Femur (tissue), 1 donor: ENCODE measurements around the gene MROH2A.
"Not testable (repeated sequence)": the region's sequence is repeated elsewhere in the genome, so short reads cannot be mapped to it uniquely, and the experiment has no call there.

Experiments
- DNase-seq: peaks from one replicate; pipeline ENCODE4 v3.0.0-alpha.2; 2017

Gene MROH2A

GRCh38 chr2:233778030-233778429 is at the start of gene MROH2A:
Gene MROH2A, plus strand, starts transcription at chr2:233778330. Its CDS starts 1,029 bp downstream, at chr2:233779359.
- no peak for DNase-seq

GRCh38 chr2:233728723-233729301 is 49.3 kb upstream of the MROH2A start, which contains the start of gene UGT1A3:
Gene UGT1A3, plus strand, starts transcription at chr2:233729042. Its CDS starts 85 bp downstream, at chr2:233729127.
- no peak for DNase-seq

GRCh38 chr2:233736868-233737653 is 41.1 kb upstream of the MROH2A start:
- not testable (repeated sequence) for DNase-seq

- DNase-seq: no peak
Measured at GRCh38 chr2:233740870-233741269, 37.3 kb upstream of the MROH2A start.

GRCh38 chr2:233743464-233744259 is 34.5 kb upstream of the MROH2A start:
- DNase-seq: no peak

GRCh38 chr2:233745073-233745755 is 32.9 kb upstream of the MROH2A start:
- no peak for DNase-seq

- DNase-seq: not testable (repeated sequence)
Measured at GRCh38 chr2:233745838-233746237, 32.3 kb upstream of the MROH2A start.

GRCh38 chr2:233746475-233747282 is 31.5 kb upstream of the MROH2A start:
- DNase-seq: no peak

GRCh38 chr2:233747283-233747544 is 30.9 kb upstream of the MROH2A start:
- DNase-seq: no peak

- not testable (repeated sequence) for DNase-seq
Measured at GRCh38 chr2:233750689-233751088, 27.4 kb upstream of the MROH2A start.

GRCh38 chr2:233751212-233752009 is 26.7 kb upstream of the MROH2A start:
- not testable (repeated sequence) for DNase-seq

- DNase-seq: no peak
Measured at GRCh38 chr2:233754872-233755611, 23.1 kb upstream of the MROH2A start.

GRCh38 chr2:233756429-233757081 is 21.6 kb upstream of the MROH2A start:
- DNase-seq: no peak

GRCh38 chr2:233758141-233758540 is 20.0 kb upstream of the MROH2A start:
- DNase-seq: no peak

GRCh38 chr2:233758849-233759248 is 19.3 kb upstream of the MROH2A start:
- no peak for DNase-seq

- DNase-seq: no peak
Measured at GRCh38 chr2:233760043-233760442, 18.1 kb upstream of the MROH2A start, which contains the start of gene UGT1A1. Gene UGT1A1, plus strand, starts transcription at chr2:233760270. Its CDS starts 18 bp downstream, at chr2:233760288.

GRCh38 chr2:233761040-233761769 is 16.9 kb upstream of the MROH2A start:
- no peak for DNase-seq

GRCh38 chr2:233764264-233764663 is 13.9 kb upstream of the MROH2A start:
- no peak for DNase-seq

- no peak for DNase-seq
Measured at GRCh38 chr2:233764761-233765160, 13.4 kb upstream of the MROH2A start.
